ENCODE data around the gene CCT2. TPM values are rescaled to one million over a fixed set of nuclear protein-coding genes. Genes with fewer than 3 reads are reported as not detected.

CCT2 gene
- total and polyA plus RNA-seq, 4 experiments from 2014 or later: 92.6 to 146 (median 122) TPM

- Histone ChIP-seq H3K27me3 (ENCODE audit: insufficient read depth, low read length) (no peaks in the 10 kb centered on the region), H3K4me3 (ENCODE audit: low read length in 2 of 2) (no peak overlapping the region), H3K36me3 (ENCODE audit: insufficient read depth, low read length) (no peaks in the 10 kb centered on the region), H3K27ac (ENCODE audit: low read depth, low read length) (no peak overlapping the region), H3K4me1 (ENCODE audit: insufficient read depth, low read length) (no peaks in the 10 kb centered on the region), H3K9me3 (ENCODE audit: control insufficient read depth in 1 of 2, low read length in 2 of 2) (no peaks in the 10 kb centered on the region)
- Mint-ChIP-seq H3K9me3 (no peaks in the 10 kb centered on the region), H3K4me3 (no peak overlapping the region), H3K27ac (peak overlapping the region in 1 of 7 donors; percentile 51), H3K4me1 (peaks cover 0 to 9% (median 5%) of the 10 kb centered on the region in 4 donors), H3K27me3 (no peaks in the 10 kb centered on the region), H3K36me3 (peaks cover 4% of the 10 kb centered on the region in 2 donors)
- ChIA-PET POLR2A (ENCODE audit: partially characterized antibody) (no interaction called here), CTCF (ENCODE audit: partially characterized antibody) (no interaction called here)
- no peak for DNase-seq
- intact Hi-C loops (cut with micrococcal nuclease): no loop called here
These were observed 34.5 kb upstream of the CCT2 start for GRCh38 chr12:69550569-69551350.

DNA sequence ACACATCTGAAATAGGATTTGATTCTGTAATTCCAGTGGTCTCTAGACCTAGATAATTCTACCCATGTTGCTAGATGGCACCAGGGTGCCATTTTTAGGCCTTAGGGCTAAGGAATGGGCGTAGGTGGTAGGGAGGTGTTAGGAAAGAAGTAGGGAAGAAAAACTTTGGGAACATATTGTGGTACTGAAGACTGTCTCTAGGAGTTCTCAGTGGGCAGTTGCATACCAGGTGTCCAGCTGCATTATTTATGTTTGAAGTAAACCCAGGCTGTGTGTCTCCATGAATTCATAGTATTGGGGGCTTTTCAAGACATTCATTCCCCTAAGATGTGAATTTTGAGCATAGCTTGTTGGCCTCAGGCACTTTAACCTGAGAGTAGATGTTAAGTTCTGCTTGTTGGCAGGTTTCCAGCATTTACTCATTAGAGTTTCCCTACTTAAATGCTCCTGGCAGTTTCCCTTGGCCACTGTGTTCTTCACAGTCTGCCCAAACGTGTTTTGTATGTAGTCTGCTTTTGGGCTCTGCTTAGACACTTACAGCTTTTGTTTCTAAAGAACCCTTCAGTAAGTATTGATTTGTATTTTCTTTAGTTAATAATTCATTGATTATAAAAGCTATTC is 31.5 kb upstream of the CCT2 start:
- POLR2A ChIA-PET (ENCODE audit: partially characterized antibody): no interaction called here
- H3K4me1 ChIP-seq (ENCODE audit: insufficient read depth, low read length): no peaks in the 10 kb centered on the region
- intact Hi-C loops (cut with micrococcal nuclease): no loop called here
- H3K4me1 Mint-ChIP-seq: peaks cover 0 to 5% (median 2%) of the 10 kb centered on the region in 4 donors
- no peak overlapping the region for H3K27ac ChIP-seq (ENCODE audit: low read depth, low read length)
- peak overlapping the region in 1 of 7 donors; percentile 4 for H3K27ac Mint-ChIP-seq
- H3K27me3 ChIP-seq (ENCODE audit: insufficient read depth, low read length): no peaks in the 10 kb centered on the region
- no peaks in the 10 kb centered on the region for H3K9me3 Mint-ChIP-seq
- H3K4me3 Mint-ChIP-seq: no peak overlapping the region
- no peak for DNase-seq
- H3K27me3 Mint-ChIP-seq: no peaks in the 10 kb centered on the region
- no peaks in the 10 kb centered on the region for H3K36me3 ChIP-seq (ENCODE audit: insufficient read depth, low read length)
- CTCF ChIA-PET (ENCODE audit: partially characterized antibody): interaction anchor here (0.6 to 4.4 kb wide), 2 partner anchors 17 to 197 kb away, joined by 4 to 24 read pairs; no protein-coding TSS in a partner anchor
- H3K9me3 ChIP-seq (ENCODE audit: control insufficient read depth in 1 of 2, low read length in 2 of 2): no peaks in the 10 kb centered on the region
- H3K36me3 Mint-ChIP-seq: peaks cover 4% of the 10 kb centered on the region in 2 donors
- H3K4me3 ChIP-seq (ENCODE audit: low read length in 2 of 2): no peak overlapping the region

- Mint-ChIP-seq H3K4me1 (peaks cover 0 to 3% (median 1%) of the 10 kb centered on the region in 4 donors), H3K4me3 (no peak overlapping the region), H3K27me3 (no peaks in the 10 kb centered on the region), H3K27ac (peak overlapping the region in 1 of 7 donors; percentile 17), H3K9me3 (no peaks in the 10 kb centered on the region), H3K36me3 (peaks cover 4% of the 10 kb centered on the region in 2 donors)
- intact Hi-C loops (cut with micrococcal nuclease): no loop called here
- H3K4me1 ChIP-seq (ENCODE audit: insufficient read depth, low read length): no peaks in the 10 kb centered on the region
- DNase-seq: no peak
- no peaks in the 10 kb centered on the region for H3K36me3 ChIP-seq (ENCODE audit: insufficient read depth, low read length)
- H3K27ac ChIP-seq (ENCODE audit: low read depth, low read length): no peak overlapping the region
- POLR2A ChIA-PET (ENCODE audit: partially characterized antibody): no interaction called here
- CTCF ChIA-PET (ENCODE audit: partially characterized antibody): interaction anchor here (0.6 to 4.4 kb wide), 4 partner anchors 15 to 198 kb away, joined by 4 to 24 read pairs (median 5); no protein-coding TSS in a partner anchor
- H3K4me3 ChIP-seq (ENCODE audit: low read length in 2 of 2): no peak overlapping the region
- no peaks in the 10 kb centered on the region for H3K27me3 ChIP-seq (ENCODE audit: insufficient read depth, low read length)
- no peaks in the 10 kb centered on the region for H3K9me3 ChIP-seq (ENCODE audit: control insufficient read depth in 1 of 2, low read length in 2 of 2)
These were observed 29.8 kb upstream of the CCT2 start for GRCh38 chr12:69555461-69555860.

- intact Hi-C loops (cut with micrococcal nuclease): no loop called here
- H3K4me3 ChIP-seq (ENCODE audit: low read length in 2 of 2): no peak overlapping the region
- CTCF ChIA-PET (ENCODE audit: partially characterized antibody): interaction anchor here (1.2 to 4.4 kb wide), 2 partner anchors 14 to 198 kb away, joined by 4 to 24 read pairs; no protein-coding TSS in a partner anchor
- no peaks in the 10 kb centered on the region for H3K9me3 Mint-ChIP-seq
- H3K27me3 ChIP-seq (ENCODE audit: insufficient read depth, low read length): no peaks in the 10 kb centered on the region
- no peaks in the 10 kb centered on the region for H3K4me1 ChIP-seq (ENCODE audit: insufficient read depth, low read length)
- no peak overlapping the region for H3K27ac ChIP-seq (ENCODE audit: low read depth, low read length)
- H3K4me3 Mint-ChIP-seq: no peak overlapping the region
- H3K27ac Mint-ChIP-seq: no peak overlapping the region
- H3K36me3 ChIP-seq (ENCODE audit: insufficient read depth, low read length): no peaks in the 10 kb centered on the region
- POLR2A ChIA-PET (ENCODE audit: partially characterized antibody): no interaction called here
- peaks cover 2 to 4% of the 10 kb centered on the region in 2 donors for H3K36me3 Mint-ChIP-seq
- no peaks in the 10 kb centered on the region for H3K27me3 Mint-ChIP-seq
- no peak for DNase-seq
- H3K4me1 Mint-ChIP-seq: peaks cover 0 to 5% (median 1%) of the 10 kb centered on the region in 4 donors
- no peaks in the 10 kb centered on the region for H3K9me3 ChIP-seq (ENCODE audit: control insufficient read depth in 1 of 2, low read length in 2 of 2)
These were observed 28.9 kb upstream of the CCT2 start for GRCh38 chr12:69556383-69556782.

DNA sequence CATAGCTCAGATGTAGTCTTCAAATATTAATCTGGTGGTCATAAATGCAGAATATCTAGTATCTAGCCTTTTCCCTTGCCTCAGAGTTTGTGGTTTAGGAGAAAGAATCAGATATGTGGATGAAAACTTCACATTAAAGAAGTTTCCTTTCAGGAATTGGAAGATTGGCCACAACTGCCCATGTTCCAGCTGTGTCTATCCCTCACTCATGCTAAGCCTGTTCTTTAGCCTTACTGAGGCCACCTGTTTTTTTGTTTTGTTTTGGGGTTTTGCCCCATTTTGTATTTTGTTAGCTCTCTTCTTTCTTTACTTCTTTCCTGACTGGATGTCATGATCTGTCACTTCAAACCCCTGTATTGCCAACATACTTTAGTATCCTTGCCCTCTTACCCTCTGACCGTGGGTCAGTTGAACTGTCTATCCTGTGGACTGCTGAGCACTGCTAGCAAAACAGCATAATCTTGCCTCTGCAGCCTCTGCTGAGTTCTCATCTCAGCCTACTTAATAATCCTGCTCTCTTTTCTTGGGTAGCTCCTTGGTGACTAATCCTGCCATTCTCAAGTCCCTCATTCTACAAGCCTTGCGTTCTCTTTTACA is 22.0 kb upstream of the CCT2 start:
- H3K36me3 Mint-ChIP-seq: peaks cover 0 to 10% of the 10 kb centered on the region in 2 donors
- H3K4me1 Mint-ChIP-seq: peaks cover 0 to 5% (median 3%) of the 10 kb centered on the region in 4 donors
- no peaks in the 10 kb centered on the region for H3K27me3 ChIP-seq (ENCODE audit: insufficient read depth, low read length)
- H3K4me3 Mint-ChIP-seq: no peak overlapping the region
- no peaks in the 10 kb centered on the region for H3K9me3 ChIP-seq (ENCODE audit: control insufficient read depth in 1 of 2, low read length in 2 of 2)
- no peak for DNase-seq
- peaks cover 0 to 2% (median 0%) of the 10 kb centered on the region in 8 donors for H3K9me3 Mint-ChIP-seq
- no peaks in the 10 kb centered on the region for H3K27me3 Mint-ChIP-seq
- no peaks in the 10 kb centered on the region for H3K4me1 ChIP-seq (ENCODE audit: insufficient read depth, low read length)
- no peak overlapping the region for H3K4me3 ChIP-seq (ENCODE audit: low read length in 2 of 2)
- CTCF ChIA-PET (ENCODE audit: partially characterized antibody): interaction anchor here (1.6 to 2.3 kb wide), 2 partner anchors 8 to 273 kb away, joined by 4 to 7 read pairs; no protein-coding TSS in a partner anchor
- H3K27ac Mint-ChIP-seq: peak overlapping the region in 1 of 7 donors; percentile 42
- no peaks in the 10 kb centered on the region for H3K36me3 ChIP-seq (ENCODE audit: insufficient read depth, low read length)
- intact Hi-C loops (cut with micrococcal nuclease): no loop called here
- POLR2A ChIA-PET (ENCODE audit: partially characterized antibody): interaction anchor here (0.7 kb wide), 1 partner anchor 232 kb away, joined by 3 read pairs; no protein-coding TSS in a partner anchor
- H3K27ac ChIP-seq (ENCODE audit: low read depth, low read length): no peak overlapping the region

GRCh38 chr12:69566603-69567002 is 18.7 kb upstream of the CCT2 start:
- no peak overlapping the region for H3K4me3 Mint-ChIP-seq
- ChIA-PET POLR2A (ENCODE audit: partially characterized antibody) (interaction anchor here (1.3 kb wide), 1 partner anchor 236 kb away, joined by 5 read pairs; no protein-coding TSS in a partner anchor), CTCF (ENCODE audit: partially characterized antibody) (interaction anchor here (1.4 to 7.5 kb wide), 5 partner anchors 17 to 410 kb away, joined by 3 to 66 read pairs (median 8); no protein-coding TSS in a partner anchor)
- H3K9me3 Mint-ChIP-seq: peaks cover 0 to 2% (median 0%) of the 10 kb centered on the region in 8 donors
- peak overlapping the region in 5 of 7 donors; percentile 6 to 86 (median 54) for H3K27ac Mint-ChIP-seq
- DNase-seq: no peak
- Histone ChIP-seq H3K4me3 (ENCODE audit: low read length in 2 of 2) (no peak overlapping the region), H3K27me3 (ENCODE audit: insufficient read depth, low read length) (no peaks in the 10 kb centered on the region), H3K27ac (ENCODE audit: low read depth, low read length) (no peak overlapping the region), H3K9me3 (ENCODE audit: control insufficient read depth in 1 of 2, low read length in 2 of 2) (no peaks in the 10 kb centered on the region), H3K36me3 (ENCODE audit: insufficient read depth, low read length) (no peaks in the 10 kb centered on the region), H3K4me1 (ENCODE audit: insufficient read depth, low read length) (no peaks in the 10 kb centered on the region)
- peaks cover 0 to 4% (median 3%) of the 10 kb centered on the region in 4 donors for H3K4me1 Mint-ChIP-seq
- H3K36me3 Mint-ChIP-seq: peaks cover 7 to 29% of the 10 kb centered on the region in 2 donors
- intact Hi-C loops (cut with micrococcal nuclease): no loop called here
- no peaks in the 10 kb centered on the region for H3K27me3 Mint-ChIP-seq

Data from CD4-positive, alpha-beta memory T cell (primary cell).